ENCODE data around the gene CCND1.
A peak's percentile ranks its signal among the peaks of the same experiment; 100 is the strongest.

The CCND1 gene

DNA sequence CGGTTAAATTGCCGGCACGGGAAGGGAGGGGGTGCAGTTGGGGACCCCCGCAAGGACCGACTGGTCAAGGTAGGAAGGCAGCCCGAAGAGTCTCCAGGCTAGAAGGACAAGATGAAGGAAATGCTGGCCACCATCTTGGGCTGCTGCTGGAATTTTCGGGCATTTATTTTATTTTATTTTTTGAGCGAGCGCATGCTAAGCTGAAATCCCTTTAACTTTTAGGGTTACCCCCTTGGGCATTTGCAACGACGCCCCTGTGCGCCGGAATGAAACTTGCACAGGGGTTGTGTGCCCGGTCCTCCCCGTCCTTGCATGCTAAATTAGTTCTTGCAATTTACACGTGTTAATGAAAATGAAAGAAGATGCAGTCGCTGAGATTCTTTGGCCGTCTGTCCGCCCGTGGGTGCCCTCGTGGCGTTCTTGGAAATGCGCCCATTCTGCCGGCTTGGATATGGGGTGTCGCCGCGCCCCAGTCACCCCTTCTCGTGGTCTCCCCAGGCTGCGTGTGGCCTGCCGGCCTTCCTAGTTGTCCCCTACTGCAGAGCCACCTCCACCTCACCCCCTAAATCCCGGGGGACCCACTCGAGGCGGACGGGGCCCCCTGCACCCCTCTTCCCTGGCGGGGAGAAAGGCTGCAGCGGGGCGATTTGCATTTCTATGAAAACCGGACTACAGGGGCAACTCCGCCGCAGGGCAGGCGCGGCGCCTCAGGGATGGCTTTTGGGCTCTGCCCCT is 529 bp upstream of the CCND1 start:
- H3K36me3 ChIP-seq (ENCODE audit: control insufficient read depth in 1 of 2, insufficient read depth in 2 of 2, low read length in 2 of 2): peaks cover 11 to 15% of the 10 kb centered on the region in 2 donors
- peaks cover 44 to 57% of the 10 kb centered on the region in 2 donors for H3K4me1 ChIP-seq (ENCODE audit: control insufficient read depth in 1 of 2, insufficient read depth in 2 of 2, low read length in 2 of 2)
- peak overlapping the region; percentile 70 to 86 for H3K4me3 ChIP-seq (ENCODE audit: low read depth in 1 of 2, low read length in 2 of 2)
- peaks cover 4 to 17% of the 10 kb centered on the region in 2 donors for H3K27me3 ChIP-seq (ENCODE audit: control insufficient read depth in 1 of 2, insufficient read depth in 2 of 2, low read length in 2 of 2)
- no peak overlapping the region for H3K27ac ChIP-seq (ENCODE audit: low read depth, low read length)
- no peaks in the 10 kb centered on the region for H3K9me3 ChIP-seq (ENCODE audit: control insufficient read depth in 1 of 2, low read length in 2 of 2)
- H3K9ac ChIP-seq (ENCODE audit: low read depth in 1 of 2, low read length in 2 of 2): peak overlapping the region in 1 of 2 donors; percentile 51

DNA sequence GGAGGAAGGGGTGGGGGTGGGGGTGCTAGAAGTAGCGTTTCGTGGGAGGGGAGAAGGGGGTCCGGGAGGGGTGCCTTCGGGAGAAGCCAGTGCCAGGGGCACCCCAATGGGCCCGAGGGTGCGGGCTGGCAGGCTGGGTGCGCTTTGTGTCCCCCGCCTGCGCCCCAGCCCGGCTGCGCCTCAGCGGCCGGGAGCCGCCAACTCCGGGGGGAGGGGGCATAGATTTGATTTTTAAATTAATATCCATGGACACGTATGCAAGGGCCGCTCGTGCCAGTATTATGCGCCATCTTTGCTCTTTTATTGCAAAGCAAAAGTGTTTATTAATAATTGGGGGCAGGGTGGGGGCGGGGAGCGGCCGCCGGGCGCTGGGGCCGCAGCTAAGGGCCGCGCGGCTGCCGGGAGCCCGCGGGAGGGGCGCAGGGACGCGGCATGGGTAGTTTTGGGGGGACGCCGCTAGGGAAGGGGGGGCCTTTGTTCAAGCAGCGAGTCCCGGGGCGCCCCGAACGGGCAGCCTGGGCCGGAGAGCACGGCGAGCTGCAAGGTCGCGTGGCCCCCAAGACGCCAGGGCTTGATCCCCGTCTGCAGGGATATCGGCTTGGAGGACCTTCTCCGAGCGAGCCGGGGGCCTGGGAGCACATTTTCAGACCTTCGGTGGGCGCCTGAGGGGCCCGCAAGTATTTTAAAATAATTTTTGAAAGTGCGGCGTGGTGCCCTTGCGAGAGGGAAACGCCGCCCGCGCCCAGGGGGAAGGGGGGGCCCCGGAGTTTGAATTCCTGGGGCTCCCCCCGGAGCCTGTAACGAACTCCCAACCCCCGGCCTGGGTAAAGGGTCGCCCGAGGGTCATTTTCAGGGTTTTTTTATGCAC is 959 bp downstream of the CCND1 start:
- H3K4me1 ChIP-seq (ENCODE audit: control insufficient read depth in 1 of 2, insufficient read depth in 2 of 2, low read length in 2 of 2): peaks cover 40 to 46% of the 10 kb centered on the region in 2 donors
- peaks cover 0 to 9% of the 10 kb centered on the region in 2 donors for H3K27me3 ChIP-seq (ENCODE audit: control insufficient read depth in 1 of 2, insufficient read depth in 2 of 2, low read length in 2 of 2)
- H3K9ac ChIP-seq (ENCODE audit: low read depth in 1 of 2, low read length in 2 of 2): peak overlapping the region; percentile 70 to 72
- H3K36me3 ChIP-seq (ENCODE audit: control insufficient read depth in 1 of 2, insufficient read depth in 2 of 2, low read length in 2 of 2): peaks cover 15 to 26% of the 10 kb centered on the region in 2 donors
- H3K27ac ChIP-seq (ENCODE audit: low read depth, low read length): peak overlapping the region; percentile 52
- no peaks in the 10 kb centered on the region for H3K9me3 ChIP-seq (ENCODE audit: control insufficient read depth in 1 of 2, low read length in 2 of 2)
- H3K4me3 ChIP-seq (ENCODE audit: low read depth in 1 of 2, low read length in 2 of 2): peak overlapping the region; percentile 78 to 86

DNA sequence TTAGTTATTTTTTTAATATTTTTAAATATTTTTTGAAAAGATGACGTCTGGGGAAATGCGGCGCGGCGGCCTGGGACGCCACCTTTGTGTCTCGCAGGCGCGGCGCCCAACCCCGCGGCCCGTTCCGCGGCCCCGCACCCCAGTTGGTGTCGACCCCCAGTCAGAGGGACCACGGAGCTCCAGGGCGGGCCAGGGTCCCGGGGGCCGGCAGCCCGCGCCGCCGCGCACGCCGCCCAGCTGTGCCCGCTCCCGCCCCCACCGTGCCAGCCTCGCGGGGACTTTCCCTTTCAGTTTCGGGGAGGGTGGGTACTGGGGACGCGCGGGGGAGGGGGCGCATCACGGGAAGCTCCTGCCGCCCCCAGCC is 1.6 kb downstream of the CCND1 start:
- Histone ChIP-seq H3K36me3 (ENCODE audit: control insufficient read depth in 1 of 2, insufficient read depth in 2 of 2, low read length in 2 of 2) (peaks cover 15 to 31% of the 10 kb centered on the region in 2 donors), H3K27ac (ENCODE audit: low read depth, low read length) (peak overlapping the region; percentile 62), H3K4me3 (ENCODE audit: low read depth in 1 of 2, low read length in 2 of 2) (peak overlapping the region; percentile 78 to 86), H3K9ac (ENCODE audit: low read depth in 1 of 2, low read length in 2 of 2) (peak overlapping the region; percentile 70 to 72), H3K4me1 (ENCODE audit: control insufficient read depth in 1 of 2, insufficient read depth in 2 of 2, low read length in 2 of 2) (peaks cover 36 to 39% of the 10 kb centered on the region in 2 donors), H3K27me3 (ENCODE audit: control insufficient read depth in 1 of 2, insufficient read depth in 2 of 2, low read length in 2 of 2) (peaks cover 0 to 6% of the 10 kb centered on the region in 2 donors), H3K9me3 (ENCODE audit: control insufficient read depth in 1 of 2, low read length in 2 of 2) (no peaks in the 10 kb centered on the region)

DNA sequence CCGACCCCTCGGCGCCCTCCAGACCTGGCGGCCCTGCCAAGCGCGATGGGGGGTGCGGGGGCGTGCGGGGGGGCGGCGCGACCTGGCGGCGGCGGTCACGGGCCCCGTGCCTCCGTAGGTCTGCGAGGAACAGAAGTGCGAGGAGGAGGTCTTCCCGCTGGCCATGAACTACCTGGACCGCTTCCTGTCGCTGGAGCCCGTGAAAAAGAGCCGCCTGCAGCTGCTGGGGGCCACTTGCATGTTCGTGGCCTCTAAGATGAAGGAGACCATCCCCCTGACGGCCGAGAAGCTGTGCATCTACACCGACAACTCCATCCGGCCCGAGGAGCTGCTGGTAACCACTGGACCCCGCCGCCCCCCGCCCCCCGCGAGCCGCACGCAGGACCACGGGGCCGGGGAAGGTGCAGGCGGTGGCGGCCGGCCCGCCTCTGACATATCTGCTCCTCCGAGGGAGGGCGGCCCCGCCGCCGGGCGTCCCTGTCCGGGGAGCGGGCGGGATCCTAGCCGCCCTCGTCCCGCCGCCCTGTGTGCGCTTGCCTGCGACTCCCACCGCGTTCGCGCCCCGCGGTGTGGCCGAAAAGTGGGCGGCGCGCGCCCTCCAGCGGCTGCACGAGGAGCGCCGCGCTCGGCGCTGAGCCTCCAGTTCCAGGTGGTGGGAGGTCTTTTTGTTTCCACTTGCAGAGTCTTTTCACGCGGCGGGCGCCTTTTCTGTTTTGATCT is 2.1 kb downstream of the CCND1 start:
- Histone ChIP-seq H3K27ac (ENCODE audit: low read depth, low read length) (peak overlapping the region; percentile 62), H3K9ac (ENCODE audit: low read depth in 1 of 2, low read length in 2 of 2) (no peak overlapping the region), H3K4me1 (ENCODE audit: control insufficient read depth in 1 of 2, insufficient read depth in 2 of 2, low read length in 2 of 2) (peaks cover 30 to 34% of the 10 kb centered on the region in 2 donors), H3K27me3 (ENCODE audit: control insufficient read depth in 1 of 2, insufficient read depth in 2 of 2, low read length in 2 of 2) (peaks cover 0 to 5% of the 10 kb centered on the region in 2 donors), H3K36me3 (ENCODE audit: control insufficient read depth in 1 of 2, insufficient read depth in 2 of 2, low read length in 2 of 2) (peaks cover 18 to 36% of the 10 kb centered on the region in 2 donors), H3K4me3 (ENCODE audit: low read depth in 1 of 2, low read length in 2 of 2) (peak overlapping the region; percentile 78 to 86), H3K9me3 (ENCODE audit: control insufficient read depth in 1 of 2, low read length in 2 of 2) (no peaks in the 10 kb centered on the region)

DNA sequence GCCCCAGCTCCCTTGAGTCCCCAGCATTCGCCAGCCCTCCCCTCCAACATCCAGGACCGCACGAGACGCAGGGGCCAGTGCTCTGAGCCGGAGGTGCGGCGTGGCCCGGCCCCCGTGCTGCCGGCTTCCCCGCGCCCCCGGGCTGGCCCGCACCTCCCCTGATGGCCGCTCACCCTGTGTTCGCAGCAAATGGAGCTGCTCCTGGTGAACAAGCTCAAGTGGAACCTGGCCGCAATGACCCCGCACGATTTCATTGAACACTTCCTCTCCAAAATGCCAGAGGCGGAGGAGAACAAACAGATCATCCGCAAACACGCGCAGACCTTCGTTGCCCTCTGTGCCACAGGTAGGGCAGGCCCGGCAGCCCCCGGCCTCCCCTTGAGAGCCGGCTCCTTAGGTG is 2.7 kb downstream of the CCND1 start:
- Histone ChIP-seq H3K36me3 (ENCODE audit: control insufficient read depth in 1 of 2, insufficient read depth in 2 of 2, low read length in 2 of 2) (peaks cover 21 to 40% of the 10 kb centered on the region in 2 donors), H3K9ac (ENCODE audit: low read depth in 1 of 2, low read length in 2 of 2) (no peak overlapping the region), H3K4me1 (ENCODE audit: control insufficient read depth in 1 of 2, insufficient read depth in 2 of 2, low read length in 2 of 2) (peaks cover 28 to 29% of the 10 kb centered on the region in 2 donors), H3K4me3 (ENCODE audit: low read depth in 1 of 2, low read length in 2 of 2) (peak overlapping the region; percentile 3 to 36), H3K27ac (ENCODE audit: low read depth, low read length) (no peak overlapping the region), H3K9me3 (ENCODE audit: control insufficient read depth in 1 of 2, low read length in 2 of 2) (no peaks in the 10 kb centered on the region), H3K27me3 (ENCODE audit: control insufficient read depth in 1 of 2, insufficient read depth in 2 of 2, low read length in 2 of 2) (peaks cover 0 to 5% of the 10 kb centered on the region in 2 donors)

DNA sequence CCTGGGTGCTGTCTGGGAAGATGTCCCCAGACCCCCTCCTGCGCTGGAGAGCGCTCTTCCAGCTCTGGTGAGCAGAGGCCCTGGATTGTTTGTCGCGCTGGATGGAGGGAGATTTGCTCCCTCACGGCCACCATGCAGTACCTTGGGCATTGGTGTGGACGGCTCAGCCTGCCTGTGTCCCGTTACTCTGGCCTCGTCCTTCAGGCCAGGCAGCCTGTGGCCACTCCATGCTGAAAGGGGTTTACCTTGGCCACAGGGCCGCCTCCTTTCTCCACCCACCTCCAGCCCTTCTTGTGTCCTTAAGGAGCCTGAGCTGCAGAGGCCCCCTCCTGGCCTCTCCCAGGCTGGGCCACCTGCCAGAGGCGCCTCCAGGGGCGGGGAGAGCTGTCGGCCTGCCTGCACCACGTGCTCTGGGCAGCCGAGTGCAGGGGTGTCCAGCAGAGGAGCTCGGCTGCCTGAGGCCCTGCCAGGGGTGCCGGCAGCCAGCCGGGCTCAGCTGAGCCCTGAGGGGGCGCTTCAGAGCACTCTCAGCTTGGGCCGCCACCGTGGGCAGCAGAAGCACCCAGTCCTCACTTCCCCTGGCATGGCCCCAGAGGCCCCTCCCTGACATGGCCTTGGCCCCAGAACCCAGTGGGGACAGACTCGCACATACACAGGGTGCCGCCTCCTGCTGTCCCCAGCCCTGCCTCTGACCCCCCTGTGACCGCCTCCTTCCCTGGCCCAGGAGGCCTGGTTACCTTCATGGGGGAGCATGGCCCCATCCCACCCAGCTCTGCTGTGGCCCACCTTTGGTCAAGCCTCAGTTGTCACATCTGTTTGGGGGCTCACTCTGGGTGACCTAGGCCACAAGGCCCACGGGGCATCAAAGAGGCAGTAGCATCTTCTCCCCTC is 3.4 kb downstream of the CCND1 start:
- Histone ChIP-seq H3K36me3 (ENCODE audit: control insufficient read depth in 1 of 2, insufficient read depth in 2 of 2, low read length in 2 of 2) (peaks cover 25 to 47% of the 10 kb centered on the region in 2 donors), H3K4me1 (ENCODE audit: control insufficient read depth in 1 of 2, insufficient read depth in 2 of 2, low read length in 2 of 2) (peaks cover 27 to 29% of the 10 kb centered on the region in 2 donors), H3K9ac (ENCODE audit: low read depth in 1 of 2, low read length in 2 of 2) (no peak overlapping the region), H3K27me3 (ENCODE audit: control insufficient read depth in 1 of 2, insufficient read depth in 2 of 2, low read length in 2 of 2) (peaks cover 0 to 5% of the 10 kb centered on the region in 2 donors), H3K9me3 (ENCODE audit: control insufficient read depth in 1 of 2, low read length in 2 of 2) (no peaks in the 10 kb centered on the region), H3K27ac (ENCODE audit: low read depth, low read length) (no peak overlapping the region), H3K4me3 (ENCODE audit: low read depth in 1 of 2, low read length in 2 of 2) (peak overlapping the region in 1 of 2 donors; percentile 36)

DNA sequence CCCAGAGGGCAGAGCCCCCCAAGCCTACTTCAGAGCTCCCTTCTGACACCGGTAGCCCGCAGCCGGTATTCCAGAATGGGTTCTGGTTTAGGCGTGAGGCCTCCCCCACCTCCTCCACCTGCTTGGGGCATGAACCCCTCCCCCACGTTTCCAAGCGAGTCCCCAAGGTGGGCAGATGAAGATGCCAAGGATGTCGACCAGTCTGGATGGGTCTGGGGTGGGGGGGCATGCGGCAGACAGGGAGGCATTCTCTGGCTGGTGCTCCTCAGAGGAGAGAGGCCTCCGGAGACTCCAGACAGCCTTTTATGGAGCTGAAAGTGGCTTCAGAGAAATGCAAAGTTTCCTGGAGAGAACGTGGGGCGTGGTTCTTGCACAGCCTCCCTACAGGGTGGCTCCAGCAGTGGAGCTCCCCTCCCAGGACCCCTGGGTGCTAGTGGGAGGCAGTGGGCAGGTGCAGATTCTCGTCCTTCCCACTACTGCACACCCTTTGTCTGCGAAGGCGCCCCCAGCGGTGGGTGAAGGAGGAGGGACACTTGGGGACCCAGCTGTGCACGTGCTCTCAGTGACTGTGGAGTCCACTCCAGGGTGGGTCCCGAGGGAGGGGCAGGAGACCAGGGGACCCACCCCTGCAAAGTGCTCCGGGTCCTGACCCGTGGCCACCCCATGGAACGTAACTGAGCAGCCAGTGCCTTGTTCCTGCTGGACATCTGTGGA is 4.2 kb downstream of the CCND1 start:
- Histone ChIP-seq H3K36me3 (ENCODE audit: control insufficient read depth in 1 of 2, insufficient read depth in 2 of 2, low read length in 2 of 2) (peaks cover 29 to 55% of the 10 kb centered on the region in 2 donors), H3K27ac (ENCODE audit: low read depth, low read length) (no peak overlapping the region), H3K4me1 (ENCODE audit: control insufficient read depth in 1 of 2, insufficient read depth in 2 of 2, low read length in 2 of 2) (peaks cover 21 to 22% of the 10 kb centered on the region in 2 donors), H3K9me3 (ENCODE audit: control insufficient read depth in 1 of 2, low read length in 2 of 2) (no peaks in the 10 kb centered on the region), H3K9ac (ENCODE audit: low read depth in 1 of 2, low read length in 2 of 2) (no peak overlapping the region), H3K4me3 (ENCODE audit: low read depth in 1 of 2, low read length in 2 of 2) (no peak overlapping the region), H3K27me3 (ENCODE audit: control insufficient read depth in 1 of 2, insufficient read depth in 2 of 2, low read length in 2 of 2) (peaks cover 0 to 5% of the 10 kb centered on the region in 2 donors)

DNA sequence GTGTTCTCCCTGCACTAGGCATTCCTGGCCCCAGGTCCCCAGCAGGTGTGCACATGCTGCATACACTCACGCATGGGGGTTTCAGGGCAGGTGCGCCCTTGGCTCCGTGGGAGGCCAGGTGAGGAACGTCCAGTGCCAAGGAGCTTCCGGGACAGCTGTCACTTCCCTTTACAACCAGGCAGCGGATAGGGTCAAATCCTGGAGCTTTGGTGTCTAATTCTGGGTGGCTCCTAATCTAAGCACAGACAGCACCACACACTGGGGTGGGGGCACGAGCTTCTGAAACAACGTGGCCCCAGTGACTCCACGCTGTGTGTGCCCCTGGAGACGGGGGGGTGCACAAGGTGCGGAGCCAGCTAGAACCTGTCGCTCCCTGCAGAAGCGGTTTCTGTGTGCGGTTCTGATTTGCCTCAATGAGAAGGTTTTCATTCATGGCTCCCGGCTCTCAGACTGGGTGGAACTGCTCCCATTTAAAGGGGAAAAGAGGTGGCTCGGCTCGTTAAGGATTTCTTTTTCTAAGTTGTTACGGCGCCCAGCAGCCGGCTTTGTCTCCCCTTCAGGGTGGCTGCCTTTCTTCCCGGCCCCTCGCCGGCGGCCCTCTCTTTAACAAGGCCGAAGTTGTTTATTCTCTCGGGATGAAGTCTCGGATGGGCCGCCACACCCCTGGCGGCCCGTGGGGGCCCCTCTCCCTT is 5.0 kb downstream of the CCND1 start:
- Histone ChIP-seq H3K9ac (ENCODE audit: low read depth in 1 of 2, low read length in 2 of 2) (no peak overlapping the region), H3K4me3 (ENCODE audit: low read depth in 1 of 2, low read length in 2 of 2) (no peak overlapping the region), H3K9me3 (ENCODE audit: control insufficient read depth in 1 of 2, low read length in 2 of 2) (no peaks in the 10 kb centered on the region), H3K36me3 (ENCODE audit: control insufficient read depth in 1 of 2, insufficient read depth in 2 of 2, low read length in 2 of 2) (peaks cover 29 to 63% of the 10 kb centered on the region in 2 donors), H3K27me3 (ENCODE audit: control insufficient read depth in 1 of 2, insufficient read depth in 2 of 2, low read length in 2 of 2) (no peaks in the 10 kb centered on the region), H3K27ac (ENCODE audit: low read depth, low read length) (no peak overlapping the region), H3K4me1 (ENCODE audit: control insufficient read depth in 1 of 2, insufficient read depth in 2 of 2, low read length in 2 of 2) (peaks cover 15 to 16% of the 10 kb centered on the region in 2 donors)
